MM.1S (cell line): ENCODE measurements around the gene KLK2.

Source experiments
- DNase-seq: peaks from one replicate; pipeline ENCODE4 v3.0.0-alpha.2; 2015
- H2AFZ ChIP-seq: fragments of 300-600 bp; sonication (generic); 2 replicates; pipeline ENCODE4 v1.6.0; 2016; ENCODE audit warnings: antibody characterized with exemption, low read length
- H3F3A ChIP-seq: fragments of 300-600 bp; sonication (generic); 2 replicates; pipeline ENCODE4 v1.6.1; 2016; ENCODE audit warnings: mild to moderate bottlenecking, antibody characterized with exemption, low read length, moderate library complexity, mixed read lengths; ENCODE audit not compliant: insufficient read depth
- H3K27ac ChIP-seq: fragments of 300-600 bp; sonication (generic); 2 replicates; pipeline ENCODE4 v1.5.1; 2016; ENCODE audit warnings: mild to moderate bottlenecking, low read length
- H3K27me3 ChIP-seq: fragments of 300-600 bp; sonication (generic); replicated peaks from 2 replicates; pipeline ENCODE4 v1.6.0; 2016; ENCODE audit warnings: low read length; ENCODE audit not compliant: insufficient read depth
- H3K36me3 ChIP-seq: fragments of 300-600 bp; sonication (generic); replicated peaks from 2 replicates; pipeline ENCODE4 v1.6.1; 2016; ENCODE audit warnings: mild to moderate bottlenecking, low read length, mixed read lengths; ENCODE audit not compliant: insufficient read depth
- H3K4me1 ChIP-seq: fragments of 300-600 bp; sonication (generic); 2 replicates; pipeline ENCODE4 v1.6.1; 2016; ENCODE audit warnings: low read length, mixed read lengths
- H3K4me2 ChIP-seq: fragments of 300-600 bp; sonication (generic); 2 replicates; pipeline ENCODE4 v1.6.0; 2016; ENCODE audit warnings: low read depth, low read length
- H3K4me3 ChIP-seq: fragments of 300-600 bp; sonication (generic); 2 replicates; pipeline ENCODE4 v1.5.1; 2016; ENCODE audit warnings: low read length, mixed read lengths
- H3K79me2 ChIP-seq: fragments of 300-600 bp; sonication (generic); 2 replicates; pipeline ENCODE4 v1.6.1; 2016; ENCODE audit warnings: mixed run types, low read length, mixed read lengths
- H3K9ac ChIP-seq: fragments of 300-600 bp; sonication (generic); 2 replicates; pipeline ENCODE4 v1.6.1; 2016; ENCODE audit warnings: low read length, mixed read lengths
- H3K9me2 ChIP-seq: fragments of 300-600 bp; sonication (generic); replicated peaks from 2 replicates; pipeline ENCODE4 v1.6.1; 2016; ENCODE audit warnings: mild to moderate bottlenecking, low read length, mixed read lengths; ENCODE audit not compliant: insufficient read depth
- H3K9me3 ChIP-seq: fragments of 300-600 bp; sonication (generic); replicated peaks from 2 replicates; pipeline ENCODE4 v1.6.1; 2016; ENCODE audit warnings: mild to moderate bottlenecking, low read length, mixed read lengths; ENCODE audit not compliant: insufficient read depth
- H4K20me1 ChIP-seq: fragments of 300-600 bp; sonication (generic); 2 replicates; pipeline ENCODE4 v1.6.1; 2016; ENCODE audit warnings: mild to moderate bottlenecking, low read length, moderate library complexity, mixed read lengths; ENCODE audit not compliant: insufficient read depth
- CTCF ChIP-seq: fragments of 300-600 bp; sonication (generic); IDR thresholded peaks from 2 replicates; pipeline ENCODE4 v1.5.1; 2016; ENCODE audit warnings: antibody characterized with exemption, low read length, mixed read lengths
- EZH2 ChIP-seq: fragments of 300-600 bp; sonication (generic); optimal IDR thresholded peaks from 2 replicates; pipeline ENCODE3; 2017; ENCODE audit warnings: low read depth, mild to moderate bottlenecking, antibody characterized with exemption, low read length, mixed read lengths
- EZH2phosphoT487 ChIP-seq: fragments of 300-600 bp; sonication (generic); IDR thresholded peaks from 2 replicates; pipeline ENCODE4 v1.6.1; 2018; ENCODE audit warnings: antibody characterized with exemption, low read length

Gene KLK2

GRCh38 chr19:50854636-50855410 is 18.4 kb upstream of the KLK2 start, which contains the start of gene KLK3:
Gene KLK3 (plus strand): TSS chr19:50854915. CDS start chr19:50854956, 41 bp downstream.
- DNase-seq: no peak
- TF ChIP-seq CTCF (no peak), EZH2 (no peak), EZH2phosphoT487 (no peak)
- no peaks in the 10 kb centered on the region for H3K9me3 ChIP-seq
- no peak within 1 kb of the TSS for H3K4me3 ChIP-seq
- no peaks in the 10 kb centered on the region for H3K36me3 ChIP-seq
- no peaks in the 10 kb centered on the region for H3K79me2 ChIP-seq
- no peaks in the 10 kb centered on the region for H3K4me1 ChIP-seq
- no peaks in the 10 kb centered on the region for H3K9me2 ChIP-seq
- no peak within 1 kb of the TSS for H3K27ac ChIP-seq
- H2AFZ ChIP-seq: no peak within 1 kb of the TSS
- H3K27me3 ChIP-seq: peaks cover 46% of the 10 kb centered on the region
- no peaks in the 10 kb centered on the region for H3F3A ChIP-seq
- no peaks in the 10 kb centered on the region for H4K20me1 ChIP-seq
- H3K4me2 ChIP-seq: no peak within 1 kb of the TSS
- H3K9ac ChIP-seq: no peak within 1 kb of the TSS

- no peaks in the 10 kb centered on the region for H3K36me3 ChIP-seq
- H3K9me3 ChIP-seq: no peaks in the 10 kb centered on the region
- no peak overlapping the region for H3K4me2 ChIP-seq
- H3K79me2 ChIP-seq: no peaks in the 10 kb centered on the region
- H3K4me3 ChIP-seq: no peak overlapping the region
- peaks cover 55% of the 10 kb centered on the region for H3K27me3 ChIP-seq
- no peaks in the 10 kb centered on the region for H3K4me1 ChIP-seq
- no peak overlapping the region for H3K9ac ChIP-seq
- H3K9me2 ChIP-seq: no peaks in the 10 kb centered on the region
- no peak for DNase-seq
- H3F3A ChIP-seq: no peaks in the 10 kb centered on the region
- H3K27ac ChIP-seq: no peak overlapping the region
- H4K20me1 ChIP-seq: no peaks in the 10 kb centered on the region
- TF ChIP-seq EZH2: no peak
- TF ChIP-seq EZH2phosphoT487: no peak
- no peak for TF ChIP-seq CTCF
- H2AFZ ChIP-seq: no peak overlapping the region
Observed at GRCh38 chr19:50857366-50857765, 15.9 kb upstream of the KLK2 start.

- Histone ChIP-seq H3K79me2 (no peaks in the 10 kb centered on the region), H3K4me1 (no peaks in the 10 kb centered on the region), H3K9me2 (no peaks in the 10 kb centered on the region), H3F3A (no peaks in the 10 kb centered on the region), H3K4me2 (no peak overlapping the region), H3K9ac (no peak overlapping the region), H4K20me1 (no peaks in the 10 kb centered on the region), H3K9me3 (no peaks in the 10 kb centered on the region), H3K27me3 (peaks cover 63% of the 10 kb centered on the region), H3K27ac (no peak overlapping the region), H3K36me3 (no peaks in the 10 kb centered on the region), H2AFZ (no peak overlapping the region), H3K4me3 (no peak overlapping the region)
- TF ChIP-seq EZH2phosphoT487: no peak
- TF ChIP-seq EZH2: no peak
- TF ChIP-seq CTCF: no peak
- no peak for DNase-seq
Observed at GRCh38 chr19:50858886-50859285, 14.4 kb upstream of the KLK2 start.
